GM12878 (cell line): ENCODE measurements around the gene AP4B1. TPM values are rescaled to one million over a fixed set of nuclear protein-coding genes. Genes with fewer than 3 reads are reported as not detected.

Experiments
- MEF2A ChIP-seq: IDR thresholded peaks from 2 replicates; pipeline ENCODE4 v1.6.1; 2011; ENCODE audit warnings: low read depth, mild to moderate bottlenecking, low read length, moderate library complexity; ENCODE audit not compliant: insufficient read depth
- NRF1 ChIP-seq: conservative IDR thresholded peaks from 2 replicates; pipeline ENCODE4 v1.6.1; 2011; ENCODE audit warnings: mild to moderate bottlenecking, low read depth, low read length, improper control_type of control experiment
- SPI1 ChIP-seq: IDR thresholded peaks from 2 replicates; pipeline ENCODE4 v1.6.1; 2011; ENCODE audit warnings: low read depth, mild to moderate bottlenecking, low read length, moderate library complexity, borderline replicate concordance; ENCODE audit not compliant: insufficient read depth
- ZNF24 ChIP-seq: fragments of 450-650 bp; IDR thresholded peaks from 2 replicates; pipeline ENCODE4 v1.6.1; 2017; ENCODE audit warnings: antibody characterized with exemption, mild to moderate bottlenecking
- polyA plus RNA-seq, 11 experiments: library from polyadenylated mRNA; depleted of rRNA in 4 of 11; unstranded in 6 of 11; stranded (reverse) in 5 of 11; fragments of >200 nt; fragmentation: Nextera tagmentation in 4 of 11; fragmentation: Illumina TruSeq in 1 of 11; extraction: Ambion mirVana in 4 of 11; extraction: Trizol in 1 of 11; gene quantifications; 1 replicate in 1 of 11; 2 replicates in 10 of 11; pipeline versions ENCODE4 v1.2.1 to v1.2.3, GENCODE V29; 2011 to 2016; ENCODE audit warnings: inconsistent platforms in 2 of 11, missing spikeins in 2 of 11, low read depth in 1 of 11
- total RNA-seq, 4 experiments: library from RNA; depleted of rRNA in 3 of 4; stranded (reverse); fragments of >200 nt in 3 of 4; fragmentation: Illumina TruSeq in 1 of 4; extraction: Trizol in 1 of 4; gene quantifications; 2 replicates each; pipeline versions ENCODE4 v1.2.1 to v1.2.3, GENCODE V29; 2013 to 2021
- TF ChIP-seq, protein P1 (sequence below): fragments of 450-650 bp; IDR thresholded peaks from 2 replicates; pipeline ENCODE4 v1.6.1; 2017; ENCODE audit warnings: mild to moderate bottlenecking, moderate library complexity
- TF ChIP-seq, protein P2 (sequence below): IDR thresholded peaks from 2 replicates; pipeline ENCODE4 v1.6.1; 2012; ENCODE audit warnings: improper control_type of control experiment, low read depth, low read length; ENCODE audit not compliant: insufficient replicate concordance

AP4B1 gene
- total and polyA plus RNA-seq, 10 of the 15 experiments (the other 5 are each of a cell fraction or from before 2014, with no cell fraction given) = 27.2 to 61.0 (median 33.0) TPM

DNA sequence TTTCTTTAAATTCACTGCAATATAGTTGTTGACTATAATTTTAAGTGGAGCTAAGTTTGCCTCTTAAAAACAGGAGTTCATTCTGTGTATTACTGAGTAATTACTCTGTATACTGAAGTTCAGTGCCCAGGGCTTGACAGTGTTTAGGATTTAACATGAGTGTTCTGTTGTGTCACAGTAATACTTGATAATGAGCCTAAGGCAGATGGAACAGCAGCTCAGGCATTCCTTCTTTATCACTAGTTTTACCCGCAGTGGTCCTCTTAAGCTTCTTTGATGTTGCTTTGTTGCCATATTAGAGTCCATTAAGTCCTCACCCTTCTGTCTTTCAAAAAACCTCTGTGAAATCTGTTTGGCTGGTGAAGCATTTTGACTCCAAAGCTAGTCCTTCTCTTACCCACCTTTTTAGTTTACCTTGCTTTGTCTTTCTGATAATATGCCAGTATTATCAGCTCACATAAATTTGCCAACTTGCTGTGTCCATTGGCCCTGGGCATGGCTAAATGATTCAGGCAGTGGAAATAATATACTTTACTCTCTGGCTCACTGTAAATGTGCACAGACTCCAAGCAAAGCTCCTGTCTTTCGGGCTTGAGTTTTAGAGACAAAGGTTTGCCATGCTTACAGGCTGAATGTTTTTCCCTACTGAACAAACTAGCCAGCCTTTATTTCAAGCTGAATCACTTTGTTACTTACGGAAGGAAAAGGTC, 42.2 kb upstream of the AP4B1 start (continued):
- TF ChIP-seq, protein P1, sequence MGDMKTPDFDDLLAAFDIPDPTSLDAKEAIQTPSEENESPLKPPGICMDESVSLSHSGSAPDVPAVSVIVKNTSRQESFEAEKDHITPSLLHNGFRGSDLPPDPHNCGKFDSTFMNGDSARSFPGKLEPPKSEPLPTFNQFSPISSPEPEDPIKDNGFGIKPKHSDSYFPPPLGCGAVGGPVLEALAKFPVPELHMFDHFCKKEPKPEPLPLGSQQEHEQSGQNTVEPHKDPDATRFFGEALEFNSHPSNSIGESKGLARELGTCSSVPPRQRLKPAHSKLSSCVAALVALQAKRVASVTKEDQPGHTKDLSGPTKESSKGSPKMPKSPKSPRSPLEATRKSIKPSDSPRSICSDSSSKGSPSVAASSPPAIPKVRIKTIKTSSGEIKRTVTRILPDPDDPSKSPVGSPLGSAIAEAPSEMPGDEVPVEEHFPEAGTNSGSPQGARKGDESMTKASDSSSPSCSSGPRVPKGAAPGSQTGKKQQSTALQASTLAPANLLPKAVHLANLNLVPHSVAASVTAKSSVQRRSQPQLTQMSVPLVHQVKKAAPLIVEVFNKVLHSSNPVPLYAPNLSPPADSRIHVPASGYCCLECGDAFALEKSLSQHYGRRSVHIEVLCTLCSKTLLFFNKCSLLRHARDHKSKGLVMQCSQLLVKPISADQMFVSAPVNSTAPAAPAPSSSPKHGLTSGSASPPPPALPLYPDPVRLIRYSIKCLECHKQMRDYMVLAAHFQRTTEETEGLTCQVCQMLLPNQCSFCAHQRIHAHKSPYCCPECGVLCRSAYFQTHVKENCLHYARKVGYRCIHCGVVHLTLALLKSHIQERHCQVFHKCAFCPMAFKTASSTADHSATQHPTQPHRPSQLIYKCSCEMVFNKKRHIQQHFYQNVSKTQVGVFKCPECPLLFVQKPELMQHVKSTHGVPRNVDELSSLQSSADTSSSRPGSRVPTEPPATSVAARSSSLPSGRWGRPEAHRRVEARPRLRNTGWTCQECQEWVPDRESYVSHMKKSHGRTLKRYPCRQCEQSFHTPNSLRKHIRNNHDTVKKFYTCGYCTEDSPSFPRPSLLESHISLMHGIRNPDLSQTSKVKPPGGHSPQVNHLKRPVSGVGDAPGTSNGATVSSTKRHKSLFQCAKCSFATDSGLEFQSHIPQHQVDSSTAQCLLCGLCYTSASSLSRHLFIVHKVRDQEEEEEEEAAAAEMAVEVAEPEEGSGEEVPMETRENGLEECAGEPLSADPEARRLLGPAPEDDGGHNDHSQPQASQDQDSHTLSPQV = no peak
- TF ChIP-seq ZNF24 = no peak
- TF ChIP-seq MEF2A = no peak
- TF ChIP-seq, protein P2, sequence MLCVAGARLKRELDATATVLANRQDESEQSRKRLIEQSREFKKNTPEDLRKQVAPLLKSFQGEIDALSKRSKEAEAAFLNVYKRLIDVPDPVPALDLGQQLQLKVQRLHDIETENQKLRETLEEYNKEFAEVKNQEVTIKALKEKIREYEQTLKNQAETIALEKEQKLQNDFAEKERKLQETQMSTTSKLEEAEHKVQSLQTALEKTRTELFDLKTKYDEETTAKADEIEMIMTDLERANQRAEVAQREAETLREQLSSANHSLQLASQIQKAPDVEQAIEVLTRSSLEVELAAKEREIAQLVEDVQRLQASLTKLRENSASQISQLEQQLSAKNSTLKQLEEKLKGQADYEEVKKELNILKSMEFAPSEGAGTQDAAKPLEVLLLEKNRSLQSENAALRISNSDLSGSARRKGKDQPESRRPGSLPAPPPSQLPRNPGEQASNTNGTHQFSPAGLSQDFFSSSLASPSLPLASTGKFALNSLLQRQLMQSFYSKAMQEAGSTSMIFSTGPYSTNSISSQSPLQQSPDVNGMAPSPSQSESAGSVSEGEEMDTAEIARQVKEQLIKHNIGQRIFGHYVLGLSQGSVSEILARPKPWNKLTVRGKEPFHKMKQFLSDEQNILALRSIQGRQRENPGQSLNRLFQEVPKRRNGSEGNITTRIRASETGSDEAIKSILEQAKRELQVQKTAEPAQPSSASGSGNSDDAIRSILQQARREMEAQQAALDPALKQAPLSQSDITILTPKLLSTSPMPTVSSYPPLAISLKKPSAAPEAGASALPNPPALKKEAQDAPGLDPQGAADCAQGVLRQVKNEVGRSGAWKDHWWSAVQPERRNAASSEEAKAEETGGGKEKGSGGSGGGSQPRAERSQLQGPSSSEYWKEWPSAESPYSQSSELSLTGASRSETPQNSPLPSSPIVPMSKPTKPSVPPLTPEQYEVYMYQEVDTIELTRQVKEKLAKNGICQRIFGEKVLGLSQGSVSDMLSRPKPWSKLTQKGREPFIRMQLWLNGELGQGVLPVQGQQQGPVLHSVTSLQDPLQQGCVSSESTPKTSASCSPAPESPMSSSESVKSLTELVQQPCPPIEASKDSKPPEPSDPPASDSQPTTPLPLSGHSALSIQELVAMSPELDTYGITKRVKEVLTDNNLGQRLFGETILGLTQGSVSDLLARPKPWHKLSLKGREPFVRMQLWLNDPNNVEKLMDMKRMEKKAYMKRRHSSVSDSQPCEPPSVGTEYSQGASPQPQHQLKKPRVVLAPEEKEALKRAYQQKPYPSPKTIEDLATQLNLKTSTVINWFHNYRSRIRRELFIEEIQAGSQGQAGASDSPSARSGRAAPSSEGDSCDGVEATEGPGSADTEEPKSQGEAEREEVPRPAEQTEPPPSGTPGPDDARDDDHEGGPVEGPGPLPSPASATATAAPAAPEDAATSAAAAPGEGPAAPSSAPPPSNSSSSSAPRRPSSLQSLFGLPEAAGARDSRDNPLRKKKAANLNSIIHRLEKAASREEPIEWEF = no peak
- no peak for TF ChIP-seq SPI1
- TF ChIP-seq NRF1 = no peak
